Ovary (tissue), 3 donors: ENCODE measurements around the gene PDE4DIP.
"Not testable (repeated sequence)": the region's sequence is repeated elsewhere in the genome, so short reads cannot be mapped to it uniquely, and the experiment has no call there.

Experiments used
- CTCF ChIP-seq, 3 donors: fragments of 450-650 bp in 2 of 3; fragments of 200-600 bp in 1 of 3; IDR thresholded peaks; one replicate each; pipeline versions ENCODE4 v1.5.1 to v1.8.0; 2016 to 2022; ENCODE audit warnings: antibody characterized with exemption in 3 of 3, mild to moderate bottlenecking in 1 of 3
- POLR2A ChIP-seq: fragments of 450-650 bp; IDR thresholded peaks from one replicate; pipeline ENCODE4 v1.6.1; 2017; ENCODE audit warnings: antibody characterized with exemption, mild to moderate bottlenecking, moderate library complexity
- donor health status: DM: no; HTN: no; CAD: no.

- not testable (repeated sequence) for TF ChIP-seq CTCF (IDR thresholded peaks at IDR 0.05); POLR2A
Measured at GRCh38 chr1:148916695-148917348, 72.6 kb downstream of the PDE4DIP start.
